HEK293 (cell line): Measurements from ENCODE around the gene GOLGA2.

ENCODE experiments used
- ATF2 ChIP-seq: fragments of 450-650 bp; formaldehyde crosslinking; IDR thresholded peaks from 2 replicates; pipeline ENCODE4 v1.5.1; 2016; ENCODE audit warnings: missing biosample characterization, missing genetic modification characterization, low read depth
- CTCF ChIP-seq: fragments of 450-650 bp; formaldehyde crosslinking; IDR thresholded peaks from 2 replicates; pipeline ENCODE4 v1.5.1; 2016; ENCODE audit warnings: missing biosample characterization, missing genetic modification characterization
- HOXA7 ChIP-seq: sonication (generic); formaldehyde crosslinking; IDR thresholded peaks from 2 replicates; pipeline ENCODE4 v1.8.1; 2022; ENCODE audit warnings: missing genetic modification reagents, borderline replicate concordance
- PATZ1 ChIP-seq: fragments of 450-650 bp; formaldehyde crosslinking; IDR thresholded peaks from 2 replicates; pipeline ENCODE4 v1.5.1; 2016; ENCODE audit warnings: missing biosample characterization, missing genetic modification characterization
- REST ChIP-seq: fragments of 450-650 bp; formaldehyde crosslinking; IDR thresholded peaks from 2 replicates; pipeline ENCODE4 v1.5.1; 2016; ENCODE audit warnings: missing biosample characterization, missing genetic modification characterization
- YY1 ChIP-seq: fragments of 450-650 bp; formaldehyde crosslinking; IDR thresholded peaks from 2 replicates; pipeline ENCODE4 v1.5.1; 2018; ENCODE audit warnings: missing biosample characterization, missing genetic modification characterization
- ZNF138 ChIP-seq: fragments of 450-650 bp; formaldehyde crosslinking; IDR thresholded peaks from 2 replicates; pipeline ENCODE4 v1.5.1; 2016; ENCODE audit warnings: missing biosample characterization, missing genetic modification characterization, borderline replicate concordance
- ZNF175 ChIP-seq: fragments of 450-650 bp; formaldehyde crosslinking; IDR thresholded peaks from 2 replicates; pipeline ENCODE4 v1.5.1; 2016; ENCODE audit warnings: missing biosample characterization, missing genetic modification characterization
- ZNF24 ChIP-seq: fragments of 450-650 bp; formaldehyde crosslinking; IDR thresholded peaks from 2 replicates; pipeline ENCODE4 v1.5.1; 2016; ENCODE audit warnings: missing biosample characterization, missing genetic modification characterization
- ZNF274 ChIP-seq, 2 experiments: fragments of 200-500 bp in 1 of 2; fragments of 450-650 bp in 1 of 2; sonication (Bioruptor generic) in 1 of 2; formaldehyde crosslinking in 1 of 2; IDR thresholded peaks; 2 replicates each; pipeline versions ENCODE4 v1.5.1 to v1.6.1; 2014 to 2016; ENCODE audit warnings: borderline replicate concordance in 1 of 2, inconsistent platforms in 1 of 2, low read length in 1 of 2, missing biosample characterization in 1 of 2, missing genetic modification characterization in 1 of 2
- ZNF585B ChIP-seq: fragments of 450-650 bp; formaldehyde crosslinking; IDR thresholded peaks from 2 replicates; pipeline ENCODE4 v1.5.1; 2016; ENCODE audit warnings: missing biosample characterization, missing genetic modification characterization
- ZNF692 ChIP-seq: fragments of 450-650 bp; formaldehyde crosslinking; IDR thresholded peaks from 2 replicates; pipeline ENCODE4 v1.5.1; 2016; ENCODE audit warnings: missing biosample characterization, missing genetic modification characterization

GRCh38 chr9:128292009-128292408 is 16.2 kb upstream of the GOLGA2 start:
- TF ChIP-seq REST (tag by site-specific recombination) = no peak
- no peak for TF ChIP-seq ZNF692 (tag by site-specific recombination)
- TF ChIP-seq HOXA7 (CRISPR knock-in tag) = no peak
- TF ChIP-seq PATZ1 (tag by site-specific recombination) = no peak
- TF ChIP-seq CTCF (tag by site-specific recombination) = no peak
- no peak for TF ChIP-seq ZNF274 (IDR thresholded peaks at IDR 0.05; ENCODE audit: low read length)
- no peak for TF ChIP-seq ZNF274 (tag by site-specific recombination; IDR thresholded peaks at IDR 0.05; ENCODE audit: borderline replicate concordance)
- TF ChIP-seq ZNF585B (tag by site-specific recombination) = no peak
- no peak for TF ChIP-seq YY1 (tag by site-specific recombination)
- TF ChIP-seq ATF2 (tag by site-specific recombination) = no peak
- no peak for TF ChIP-seq ZNF24 (tag by site-specific recombination)
- no peak for TF ChIP-seq ZNF175 (tag by site-specific recombination)
- no peak for TF ChIP-seq ZNF138 (tag by site-specific recombination)
